ENCODE data around the gene KIF13A.

- TF ChIP-seq CTCF (IDR thresholded peaks at IDR 0.05; ENCODE audit: low read length), result no peak
- TF ChIP-seq EZH2 (optimal IDR thresholded peaks at IDR 0.05; ENCODE audit: low read depth, low read length), result no peak
- TF ChIP-seq EZH2phosphoT487 (IDR thresholded peaks at IDR 0.05; ENCODE audit: low read length), result no peak
These were observed 114.5 kb downstream of the KIF13A start for GRCh38 chr6:17872908-17873307.

All from MM.1S (cell line).